Measurements from ENCODE around the gene LRP1.

The LRP1 gene

GRCh38 chr12:57156701-57157403 is 28.6 kb downstream of the LRP1 start:
- no peak for TF ChIP-seq POLR2AphosphoS5 (IDR thresholded peaks at IDR 0.05; ENCODE audit: low read depth, low read length)
- TF ChIP-seq FOXP2 (optimal IDR thresholded peaks at IDR 0.05; ENCODE audit: borderline replicate concordance, extremely low read depth, extremely low read length, insufficient read depth) = no peak
- TF ChIP-seq SIN3A (IDR thresholded peaks at IDR 0.05; ENCODE audit: borderline replicate concordance, insufficient read depth, low read length) = no peak
- no peak for TF ChIP-seq REST (IDR thresholded peaks at IDR 0.05; ENCODE audit: insufficient read depth in 1 of 2, low read depth in 2 of 2, low read length in 2 of 2)
- TF ChIP-seq TAF1 (IDR thresholded peaks at IDR 0.05; ENCODE audit: borderline replicate concordance, insufficient read depth, low read length) = no peak

GRCh38 chr12:57157588-57158173 is 29.4 kb downstream of the LRP1 start:
- TF ChIP-seq REST (IDR thresholded peaks at IDR 0.05; ENCODE audit: insufficient read depth in 1 of 2, low read depth in 2 of 2, low read length in 2 of 2) = no peak
- no peak for TF ChIP-seq TAF1 (IDR thresholded peaks at IDR 0.05; ENCODE audit: borderline replicate concordance, insufficient read depth, low read length)
- TF ChIP-seq POLR2AphosphoS5 (IDR thresholded peaks at IDR 0.05; ENCODE audit: low read depth, low read length) = no peak

- no peak for TF ChIP-seq FOXP2 (optimal IDR thresholded peaks at IDR 0.05; ENCODE audit: borderline replicate concordance, extremely low read depth, extremely low read length, insufficient read depth)
- no peak for TF ChIP-seq SIN3A (IDR thresholded peaks at IDR 0.05; ENCODE audit: borderline replicate concordance, insufficient read depth, low read length)
- TF ChIP-seq TAF1 (IDR thresholded peaks at IDR 0.05; ENCODE audit: borderline replicate concordance, insufficient read depth, low read length) = no peak
- no peak for TF ChIP-seq REST (IDR thresholded peaks at IDR 0.05; ENCODE audit: insufficient read depth in 1 of 2, low read depth in 2 of 2, low read length in 2 of 2)
- TF ChIP-seq POLR2AphosphoS5 (IDR thresholded peaks at IDR 0.05; ENCODE audit: low read depth, low read length) = no peak
These were observed 29.9 kb downstream of the LRP1 start for GRCh38 chr12:57158186-57158585.

GRCh38 chr12:57158665-57159064 is 30.4 kb downstream of the LRP1 start:
- no peak for TF ChIP-seq SIN3A (IDR thresholded peaks at IDR 0.05; ENCODE audit: borderline replicate concordance, insufficient read depth, low read length)
- no peak for TF ChIP-seq TAF1 (IDR thresholded peaks at IDR 0.05; ENCODE audit: borderline replicate concordance, insufficient read depth, low read length)
- TF ChIP-seq REST (IDR thresholded peaks at IDR 0.05; ENCODE audit: insufficient read depth in 1 of 2, low read depth in 2 of 2, low read length in 2 of 2) = no peak
- no peak for TF ChIP-seq FOXP2 (optimal IDR thresholded peaks at IDR 0.05; ENCODE audit: borderline replicate concordance, extremely low read depth, extremely low read length, insufficient read depth)
- no peak for TF ChIP-seq POLR2AphosphoS5 (IDR thresholded peaks at IDR 0.05; ENCODE audit: low read depth, low read length)

All from PFSK-1 (cell line).